GM12892 (cell line): ENCODE data around the gene ABHD17B.

ENCODE experiments used
- POLR2A ChIP-seq: IDR thresholded peaks from 2 replicates; pipeline ENCODE4 v1.6.1; 2011; ENCODE audit warnings: low read depth, low read length, control low read depth
- POLR2AphosphoS5 ChIP-seq: IDR thresholded peaks from 2 replicates; pipeline ENCODE4 v1.6.1; 2011; ENCODE audit warnings: low read depth, low read length, control low read depth

GRCh38 chr9:71931166-71931565 is 20.2 kb upstream of the ABHD17B start:
- TF ChIP-seq POLR2A (no peak), POLR2AphosphoS5 (no peak)
